OCI-LY7 (cell line): ENCODE data around the gene MKI67. TPM values are rescaled to one million over a fixed set of nuclear protein-coding genes. Genes with fewer than 3 reads are reported as not detected.

Experiments used
- BruUV-seq: library from RNA; stranded (reverse); fragments of 400-500 nt; replicated peaks from 2 replicates; lab custom pipeline; 2021; lab: Mats Ljungman, UMichigan
- CTCF ChIA-PET: fragments of 300-600 bp; sonication (Branson Sonifier 250); formaldehyde crosslinking; loops from one replicate; lab custom pipeline; 2022; ENCODE audit warnings: antibody characterized with exemption; ENCODE audit not compliant: unreplicated experiment; lab: Charles Lee
- POLR2A ChIA-PET: fragments of 300-600 bp; sonication (Branson Sonifier 250); formaldehyde crosslinking; loops from one replicate; lab custom pipeline; 2022; ENCODE audit warnings: antibody characterized with exemption; lab: Charles Lee
- DNase-seq: peaks from one replicate; pipeline ENCODE4 v3.0.0-alpha.2; 2015; ENCODE audit warnings: low spot score
- H2AFZ ChIP-seq: fragments of 200-600 bp; sonication (generic), shearing (Covaris generic); 2 replicates; pipeline ENCODE4 v1.6.1; 2014; ENCODE audit warnings: mild to moderate bottlenecking, antibody characterized with exemption, low read length, moderate library complexity
- H3K27ac ChIP-seq: fragments of 200-600 bp; sonication (generic); 2 replicates; pipeline ENCODE4 v1.5.1; 2014; ENCODE audit warnings: mixed run types, low read depth, mild to moderate bottlenecking, moderate library complexity, low read length, inconsistent platforms; ENCODE audit not compliant: poor library complexity, severe bottlenecking
- H3K36me3 ChIP-seq: fragments of 200-600 bp; sonication (generic); 2 replicates; pipeline ENCODE4 v1.6.1; 2014; ENCODE audit warnings: mild to moderate bottlenecking, antibody characterized with exemption, low read length, moderate library complexity, mixed read lengths; ENCODE audit not compliant: insufficient read depth
- H3K4me1 ChIP-seq: fragments of 200-600 bp; sonication (generic); 2 replicates; pipeline ENCODE4 v1.5.1; 2014; ENCODE audit warnings: mild to moderate bottlenecking, low read length; ENCODE audit not compliant: insufficient read depth, poor library complexity, severe bottlenecking
- H3K4me2 ChIP-seq: fragments of 200-600 bp; sonication (generic); 2 replicates; pipeline ENCODE4 v1.6.1; 2014; ENCODE audit warnings: mild to moderate bottlenecking, low read length
- H3K4me3 ChIP-seq: fragments of 200-600 bp; sonication (generic); 2 replicates; pipeline ENCODE4 v1.5.1; 2014; ENCODE audit warnings: mild to moderate bottlenecking, low read depth, low read length; ENCODE audit not compliant: poor library complexity, severe bottlenecking
- H3K79me2 ChIP-seq: fragments of 200-600 bp; sonication (generic); 2 replicates; pipeline ENCODE4 v1.6.1; 2016; ENCODE audit warnings: low read depth, mild to moderate bottlenecking, low read length, moderate library complexity, mixed read lengths; ENCODE audit not compliant: insufficient read depth
- H3K9me2 ChIP-seq: fragments of 200-600 bp; sonication (generic); 2 replicates; pipeline ENCODE4 v1.6.1; 2016; ENCODE audit warnings: mild to moderate bottlenecking, low read length, mixed read lengths; ENCODE audit not compliant: insufficient read depth
- H3K9me3 ChIP-seq: fragments of 200-600 bp; sonication (generic); 2 replicates; pipeline ENCODE4 v1.6.1; 2014; ENCODE audit warnings: mild to moderate bottlenecking, mixed run types, low read length, mixed read lengths
- H4K20me1 ChIP-seq: fragments of 200-600 bp; sonication (generic); 2 replicates; pipeline ENCODE4 v1.6.1; 2014; ENCODE audit warnings: mild to moderate bottlenecking, antibody characterized with exemption, low read length, moderate library complexity, mixed read lengths; ENCODE audit not compliant: insufficient read depth
- EZH2phosphoT487 ChIP-seq: fragments of 200-600 bp; sonication (generic); IDR thresholded peaks from 2 replicates; pipeline ENCODE4 v1.6.1; 2018; ENCODE audit warnings: low read depth, borderline replicate concordance, mild to moderate bottlenecking, mixed run types, antibody characterized with exemption, low read length, moderate library complexity, mixed read lengths
- intact Hi-C: fragments of 100-400 bp; cut with micrococcal nuclease; formaldehyde crosslinking; loops from one replicate; pipeline ENCODE4 v1.10.0; 2022; ENCODE audit not compliant: unreplicated experiment
- total RNA-seq, 2 experiments: library from RNA; depleted of rRNA in 1 of 2; stranded (reverse); fragments of >200 nt in 1 of 2; shearing (Covaris generic) in 1 of 2; gene quantifications; 2 replicates each; pipeline ENCODE4 v1.2.3, GENCODE V29; 2014 to 2022
- TF ChIP-seq, protein P1 (sequence below): fragments of 200-600 bp; sonication (generic); conservative IDR thresholded peaks from 2 replicates; pipeline ENCODE4 v1.5.1; 2014; ENCODE audit warnings: mild to moderate bottlenecking, antibody characterized with exemption, low read length, moderate library complexity, mixed read lengths

The MKI67 gene
- total RNA-seq, 2 experiments from 2014 or later = 139 to 192 TPM

DNA sequence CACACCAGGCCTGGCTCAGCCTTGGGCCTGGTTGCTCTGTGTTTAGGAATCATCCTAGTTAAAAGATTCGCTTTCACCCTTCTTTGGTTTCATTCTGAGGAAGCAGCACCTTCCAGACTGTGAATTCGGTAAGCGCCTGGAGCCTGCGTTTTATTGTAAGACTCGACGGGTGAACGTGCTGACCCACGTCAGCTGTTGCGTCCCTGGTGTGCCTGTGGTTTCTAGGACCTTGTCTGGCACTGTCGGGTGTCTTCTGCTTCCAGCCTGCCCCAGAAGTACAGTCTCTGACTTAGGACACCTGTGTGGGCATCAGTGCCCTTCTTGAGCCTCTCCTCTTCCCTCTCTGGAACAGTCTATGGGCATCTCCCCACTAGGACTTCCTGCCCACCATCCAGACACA, 26.3 kb downstream of the MKI67 start:
- Histone ChIP-seq H3K9me3 (no peaks in the 10 kb centered on the region), H3K9me2 (no peaks in the 10 kb centered on the region), H3K4me2 (no peak overlapping the region), H3K4me3 (no peak overlapping the region), H2AFZ (no peak overlapping the region), H3K4me1 (no peaks in the 10 kb centered on the region), H3K79me2 (no peaks in the 10 kb centered on the region), H3K27ac (no peak overlapping the region), H4K20me1 (peaks cover 13% of the 10 kb centered on the region), H3K36me3 (peaks cover 99% of the 10 kb centered on the region)
- ChIA-PET CTCF (no interaction called here), POLR2A (interaction anchor here (0.5 to 1.3 kb wide), 2 partner anchors 16 to 18 kb away, joined by 3 to 4 read pairs; no protein-coding TSS in a partner anchor)
- intact Hi-C loops = no loop called here
- no peak for DNase-seq
- TF ChIP-seq, protein P1, sequence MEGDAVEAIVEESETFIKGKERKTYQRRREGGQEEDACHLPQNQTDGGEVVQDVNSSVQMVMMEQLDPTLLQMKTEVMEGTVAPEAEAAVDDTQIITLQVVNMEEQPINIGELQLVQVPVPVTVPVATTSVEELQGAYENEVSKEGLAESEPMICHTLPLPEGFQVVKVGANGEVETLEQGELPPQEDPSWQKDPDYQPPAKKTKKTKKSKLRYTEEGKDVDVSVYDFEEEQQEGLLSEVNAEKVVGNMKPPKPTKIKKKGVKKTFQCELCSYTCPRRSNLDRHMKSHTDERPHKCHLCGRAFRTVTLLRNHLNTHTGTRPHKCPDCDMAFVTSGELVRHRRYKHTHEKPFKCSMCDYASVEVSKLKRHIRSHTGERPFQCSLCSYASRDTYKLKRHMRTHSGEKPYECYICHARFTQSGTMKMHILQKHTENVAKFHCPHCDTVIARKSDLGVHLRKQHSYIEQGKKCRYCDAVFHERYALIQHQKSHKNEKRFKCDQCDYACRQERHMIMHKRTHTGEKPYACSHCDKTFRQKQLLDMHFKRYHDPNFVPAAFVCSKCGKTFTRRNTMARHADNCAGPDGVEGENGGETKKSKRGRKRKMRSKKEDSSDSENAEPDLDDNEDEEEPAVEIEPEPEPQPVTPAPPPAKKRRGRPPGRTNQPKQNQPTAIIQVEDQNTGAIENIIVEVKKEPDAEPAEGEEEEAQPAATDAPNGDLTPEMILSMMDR = no peak
- TF ChIP-seq EZH2phosphoT487 = no peak
- BruUV-seq = no TSS peak

DNA sequence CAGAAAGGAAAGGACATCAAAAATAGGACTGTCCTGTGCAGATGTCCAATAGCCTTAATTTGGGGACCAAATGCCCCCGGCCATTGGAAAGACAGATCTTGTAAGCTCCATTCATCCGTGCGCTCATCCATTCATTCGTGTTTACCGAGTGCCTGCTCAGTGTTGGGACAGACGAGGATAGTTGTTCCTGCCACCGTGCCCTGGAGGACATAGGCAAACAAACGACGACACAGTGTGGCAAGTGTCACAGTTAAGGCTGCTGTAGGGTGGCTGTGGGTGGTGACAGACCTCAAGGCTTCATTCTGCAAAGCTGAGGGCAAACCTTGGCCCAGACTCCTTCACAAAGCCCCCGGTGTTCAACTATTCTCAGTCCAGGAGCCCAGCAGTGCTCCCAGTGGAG, 27.6 kb downstream of the MKI67 start:
- POLR2A ChIA-PET = interaction anchor here (0.7 kb wide), 1 partner anchor 12 kb away, joined by 3 read pairs; no protein-coding TSS in a partner anchor
- CTCF ChIA-PET = no interaction called here
- Histone ChIP-seq H3K27ac (no peak overlapping the region), H3K79me2 (no peaks in the 10 kb centered on the region), H3K4me3 (no peak overlapping the region), H3K9me2 (no peaks in the 10 kb centered on the region), H3K36me3 (peaks cover 89% of the 10 kb centered on the region), H3K4me2 (no peak overlapping the region), H3K4me1 (no peaks in the 10 kb centered on the region), H4K20me1 (peaks cover 13% of the 10 kb centered on the region), H3K9me3 (no peaks in the 10 kb centered on the region), H2AFZ (no peak overlapping the region)
- TSS peak; percentile 44 for BruUV-seq
- DNase-seq = no peak
- TF ChIP-seq EZH2phosphoT487 = no peak
- TF ChIP-seq, protein P1 = no peak
- intact Hi-C loops = no loop called here

DNA sequence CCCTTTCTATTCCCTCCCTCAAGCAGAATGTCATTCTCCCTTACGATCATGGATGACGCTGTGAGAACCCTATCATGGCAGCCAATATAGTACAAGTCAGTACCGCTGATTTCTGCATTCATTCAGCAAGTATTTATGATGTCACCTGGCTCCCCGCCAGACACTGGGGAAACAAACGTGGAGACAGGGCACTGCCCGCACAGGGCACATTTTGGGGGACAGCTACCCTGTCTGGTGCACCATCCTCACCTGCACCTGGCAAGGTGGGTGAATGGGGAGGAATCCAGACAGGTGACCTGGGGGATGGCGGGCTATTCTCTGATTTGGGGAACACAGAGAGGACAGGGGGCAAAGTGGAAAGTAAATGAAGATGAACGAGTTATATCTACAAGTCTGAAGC, 28.4 kb downstream of the MKI67 start:
- Histone ChIP-seq H3K4me2 (no peak overlapping the region), H2AFZ (no peak overlapping the region), H3K27ac (no peak overlapping the region), H3K9me3 (no peaks in the 10 kb centered on the region), H3K9me2 (no peaks in the 10 kb centered on the region), H3K36me3 (peaks cover 80% of the 10 kb centered on the region), H3K4me3 (no peak overlapping the region), H3K4me1 (no peaks in the 10 kb centered on the region), H4K20me1 (peaks cover 13% of the 10 kb centered on the region), H3K79me2 (no peaks in the 10 kb centered on the region)
- no peak for TF ChIP-seq EZH2phosphoT487
- TF ChIP-seq, protein P1 = no peak
- POLR2A ChIA-PET = no interaction called here
- CTCF ChIA-PET = no interaction called here
- no TSS peak for BruUV-seq
- no peak for DNase-seq
- intact Hi-C loops = no loop called here
